Activated naive CD4-positive, alpha-beta T cell treated with anti-CD3 and anti-CD28 coated beads, Interleukin-2, amount 10 ng/mL, durations not matched to agents 7 days and 5 days (primary cell): ENCODE data around the gene HOXA2.

Experiments used
- CTCF ChIA-PET: fragments of 350-600 bp; sonication (Branson Sonifier 250); formaldehyde crosslinking; loops from one replicate; lab custom pipeline; 2021; ENCODE audit warnings: antibody characterized with exemption; lab: Charles Lee
- DNase-seq: peaks from one replicate; pipeline ENCODE4 v3.0.0-alpha.2; 2020
- H3K27ac Mint-ChIP-seq: one replicate; pipeline ENCODE4 v1.8.0; 2021; ENCODE audit warnings: mild to moderate bottlenecking, moderate library complexity, mixed read lengths
- H3K27me3 Mint-ChIP-seq: one replicate; pipeline ENCODE4 v1.8.0; 2021; ENCODE audit warnings: mild to moderate bottlenecking, mixed read lengths
- H3K36me3 Mint-ChIP-seq: one replicate; pipeline ENCODE4 v1.8.0; 2021; ENCODE audit warnings: mixed read lengths
- H3K4me1 Mint-ChIP-seq: one replicate; pipeline ENCODE4 v1.8.0; 2021; ENCODE audit warnings: mixed read lengths
- H3K4me3 Mint-ChIP-seq: one replicate; pipeline ENCODE4 v1.8.0; 2021; ENCODE audit warnings: mild to moderate bottlenecking, moderate library complexity, mixed read lengths
- H3K9me3 Mint-ChIP-seq: one replicate; pipeline ENCODE4 v1.8.0; 2021; ENCODE audit warnings: mixed read lengths

HOXA2 gene

GRCh38 chr7:27113991-27114769, 11.7 kb upstream of the HOXA2 start:
- H3K36me3 Mint-ChIP-seq: no peaks in the 10 kb centered on the region
- peaks cover 14% of the 10 kb centered on the region for H3K27me3 Mint-ChIP-seq
- DNase-seq: no peak
- H3K4me1 Mint-ChIP-seq: no peaks in the 10 kb centered on the region
- H3K27ac Mint-ChIP-seq: no peak overlapping the region
- H3K9me3 Mint-ChIP-seq: no peaks in the 10 kb centered on the region
- CTCF ChIA-PET: no interaction called here
- no peak overlapping the region for H3K4me3 Mint-ChIP-seq

GRCh38 chr7:27112955-27113949, 10.8 kb upstream of the HOXA2 start:
- H3K4me1 Mint-ChIP-seq: no peaks in the 10 kb centered on the region
- H3K4me3 Mint-ChIP-seq: no peak overlapping the region
- H3K9me3 Mint-ChIP-seq: no peaks in the 10 kb centered on the region
- H3K27ac Mint-ChIP-seq: no peak overlapping the region
- no peaks in the 10 kb centered on the region for H3K36me3 Mint-ChIP-seq
- H3K27me3 Mint-ChIP-seq: peaks cover 14% of the 10 kb centered on the region
- CTCF ChIA-PET: no interaction called here
- no peak for DNase-seq

- CTCF ChIA-PET: no interaction called here
- Mint-ChIP-seq H3K4me1 (no peaks in the 10 kb centered on the region), H3K4me3 (no peak overlapping the region), H3K27me3 (peaks cover 14% of the 10 kb centered on the region), H3K27ac (no peak overlapping the region), H3K36me3 (no peaks in the 10 kb centered on the region), H3K9me3 (no peaks in the 10 kb centered on the region)
- no peak for DNase-seq
These were observed 9.9 kb upstream of the HOXA2 start for GRCh38 chr7:27112361-27112760.

- Mint-ChIP-seq H3K4me1 (no peaks in the 10 kb centered on the region), H3K4me3 (no peak overlapping the region), H3K36me3 (no peaks in the 10 kb centered on the region), H3K27me3 (peaks cover 14% of the 10 kb centered on the region), H3K27ac (no peak overlapping the region), H3K9me3 (no peaks in the 10 kb centered on the region)
- CTCF ChIA-PET: no interaction called here
- no peak for DNase-seq
These were observed 9.3 kb upstream of the HOXA2 start for GRCh38 chr7:27111751-27112277.

GRCh38 chr7:27111042-27111750, 8.7 kb upstream of the HOXA2 start:
- DNase-seq: no peak
- Mint-ChIP-seq H3K4me3 (no peak overlapping the region), H3K9me3 (no peaks in the 10 kb centered on the region), H3K36me3 (no peaks in the 10 kb centered on the region), H3K27me3 (peaks cover 17% of the 10 kb centered on the region), H3K27ac (no peak overlapping the region), H3K4me1 (no peaks in the 10 kb centered on the region)
- CTCF ChIA-PET: no interaction called here

GRCh38 chr7:27110186-27111031, 7.9 kb upstream of the HOXA2 start:
- CTCF ChIA-PET: no interaction called here
- H3K36me3 Mint-ChIP-seq: no peaks in the 10 kb centered on the region
- DNase-seq: no peak
- no peak overlapping the region for H3K4me3 Mint-ChIP-seq
- H3K27me3 Mint-ChIP-seq: peaks cover 19% of the 10 kb centered on the region
- no peaks in the 10 kb centered on the region for H3K9me3 Mint-ChIP-seq
- H3K4me1 Mint-ChIP-seq: no peaks in the 10 kb centered on the region
- H3K27ac Mint-ChIP-seq: no peak overlapping the region

- no peak for DNase-seq
- CTCF ChIA-PET: no interaction called here
- H3K4me1 Mint-ChIP-seq: no peaks in the 10 kb centered on the region
- no peak overlapping the region for H3K4me3 Mint-ChIP-seq
- H3K27ac Mint-ChIP-seq: no peak overlapping the region
- H3K36me3 Mint-ChIP-seq: no peaks in the 10 kb centered on the region
- H3K27me3 Mint-ChIP-seq: peaks cover 26% of the 10 kb centered on the region
- H3K9me3 Mint-ChIP-seq: no peaks in the 10 kb centered on the region
These were observed 7.1 kb upstream of the HOXA2 start for GRCh38 chr7:27109466-27110185.

- no peak overlapping the region for H3K27ac Mint-ChIP-seq
- CTCF ChIA-PET: no interaction called here
- H3K36me3 Mint-ChIP-seq: no peaks in the 10 kb centered on the region
- no peak overlapping the region for H3K4me3 Mint-ChIP-seq
- no peaks in the 10 kb centered on the region for H3K4me1 Mint-ChIP-seq
- no peak for DNase-seq
- no peaks in the 10 kb centered on the region for H3K9me3 Mint-ChIP-seq
- peaks cover 37% of the 10 kb centered on the region for H3K27me3 Mint-ChIP-seq
These were observed 6.1 kb upstream of the HOXA2 start for GRCh38 chr7:27108390-27109127.

GRCh38 chr7:27107391-27108381, 5.2 kb upstream of the HOXA2 start:
- peaks cover 46% of the 10 kb centered on the region for H3K27me3 Mint-ChIP-seq

GRCh38 chr7:27106901-27107240, 4.4 kb upstream of the HOXA2 start:
- H3K4me1 Mint-ChIP-seq: peaks cover 9% of the 10 kb centered on the region
- DNase-seq: no peak
- no peaks in the 10 kb centered on the region for H3K9me3 Mint-ChIP-seq
- no peak overlapping the region for H3K4me3 Mint-ChIP-seq
- H3K27ac Mint-ChIP-seq: no peak overlapping the region
- CTCF ChIA-PET: no interaction called here
- H3K27me3 Mint-ChIP-seq: peaks cover 54% of the 10 kb centered on the region
- H3K36me3 Mint-ChIP-seq: no peaks in the 10 kb centered on the region

More at GRCh38 chr7:27107391-27108381, 5.2 kb upstream of the HOXA2 start:
- CTCF ChIA-PET: no interaction called here
- H3K36me3 Mint-ChIP-seq: no peaks in the 10 kb centered on the region
- DNase-seq: no peak
- no peaks in the 10 kb centered on the region for H3K9me3 Mint-ChIP-seq
- H3K4me1 Mint-ChIP-seq: peaks cover 3% of the 10 kb centered on the region
- H3K27ac Mint-ChIP-seq: no peak overlapping the region
- no peak overlapping the region for H3K4me3 Mint-ChIP-seq

GRCh38 chr7:27106181-27106900, 3.9 kb upstream of the HOXA2 start:
- Mint-ChIP-seq H3K4me1 (peaks cover 9% of the 10 kb centered on the region), H3K36me3 (no peaks in the 10 kb centered on the region), H3K4me3 (no peak overlapping the region), H3K27me3 (peaks cover 59% of the 10 kb centered on the region), H3K9me3 (no peaks in the 10 kb centered on the region), H3K27ac (no peak overlapping the region)
- no peak for DNase-seq
- CTCF ChIA-PET: interaction anchor here (0.6 kb wide), 1 partner anchor 178 kb away, joined by 3 read pairs; no protein-coding TSS in a partner anchor
